HepG2 (cell line): ENCODE measurements around the gene PROK2. TPM values are rescaled to one million over a fixed set of nuclear protein-coding genes. Genes with fewer than 3 reads are reported as not detected.

Experiments
- ARNTL ChIP-seq: sonication (generic); formaldehyde crosslinking; IDR thresholded peaks from 2 replicates; pipeline ENCODE4 v1.4.0; 2020; ENCODE audit warnings: mild to moderate bottlenecking, missing genetic modification reagents
- BRCA1 ChIP-seq: sonication (generic); formaldehyde crosslinking; IDR thresholded peaks from 2 replicates; pipeline ENCODE4 v1.4.0; 2020; ENCODE audit warnings: missing genetic modification reagents
- GATA4 ChIP-seq: sonication (generic); IDR thresholded peaks from 2 replicates; pipeline ENCODE4 v1.6.1; 2016; ENCODE audit warnings: antibody characterized with exemption, low read depth, borderline replicate concordance
- MAFF ChIP-seq: IDR thresholded peaks from 2 replicates; pipeline ENCODE4 v1.6.1; 2011; ENCODE audit warnings: low read depth, low read length, improper control_type of control experiment
- MAFK ChIP-seq, 2 experiments: IDR thresholded peaks in 1 of 2; conservative IDR thresholded peaks in 1 of 2; 2 replicates each; pipeline ENCODE4 v1.6.1; 2011; ENCODE audit warnings: improper control_type of control experiment in 2 of 2, low read length in 2 of 2
- PITX1 ChIP-seq: sonication (generic); formaldehyde crosslinking; IDR thresholded peaks from 2 replicates; pipeline ENCODE4 v1.5.1; 2020; ENCODE audit warnings: mild to moderate bottlenecking, missing genetic modification reagents
- POLR2G ChIP-seq: fragments of 200-400 bp; formaldehyde crosslinking; IDR thresholded peaks from 2 replicates; pipeline ENCODE4 v1.6.1; 2018; ENCODE audit warnings: mild to moderate bottlenecking, low read depth, low read length, moderate library complexity
- RNF2 ChIP-seq: fragments of 450-650 bp; conservative IDR thresholded peaks from 2 replicates; pipeline ENCODE4 v1.6.1; 2016; ENCODE audit warnings: low read depth
- SALL2 ChIP-seq: sonication (generic); formaldehyde crosslinking; IDR thresholded peaks from 2 replicates; pipeline ENCODE4 v1.8.1; 2023; ENCODE audit warnings: mild to moderate bottlenecking, missing genetic modification reagents, inconsistent platforms
- STAG1 ChIP-seq: sonication (generic); formaldehyde crosslinking; IDR thresholded peaks from 2 replicates; pipeline ENCODE4 v1.4.0; 2020; ENCODE audit warnings: missing genetic modification reagents
- TRIM24 ChIP-seq: sonication (generic); formaldehyde crosslinking; IDR thresholded peaks from 2 replicates; pipeline ENCODE4 v1.8.0; 2022; ENCODE audit warnings: mild to moderate bottlenecking, missing genetic modification reagents
- ZBTB44 ChIP-seq: sonication (generic); formaldehyde crosslinking; IDR thresholded peaks from 2 replicates; pipeline ENCODE4 v1.4.0; 2020; ENCODE audit warnings: missing genetic modification reagents
- ZKSCAN1 ChIP-seq: fragments of 150-350 bp; IDR thresholded peaks from 2 replicates; pipeline ENCODE4 v1.6.1; 2014; ENCODE audit warnings: low read length
- ZNF572 ChIP-seq: sonication (generic); formaldehyde crosslinking; IDR thresholded peaks from 2 replicates; pipeline ENCODE4 v1.5.1; 2020; ENCODE audit warnings: mild to moderate bottlenecking, missing genetic modification reagents
- ZNF746 ChIP-seq: sonication (generic); formaldehyde crosslinking; IDR thresholded peaks from 2 replicates; pipeline ENCODE4 v1.8.0; 2022; ENCODE audit warnings: mild to moderate bottlenecking, missing genetic modification reagents
- ZNF841 ChIP-seq: sonication (generic); formaldehyde crosslinking; IDR thresholded peaks from 2 replicates; pipeline ENCODE4 v1.8.1; 2023; ENCODE audit warnings: missing genetic modification reagents, borderline replicate concordance
- polyA plus RNA-seq, 8 experiments: library from polyadenylated mRNA; depleted of rRNA in 3 of 8; stranded (reverse) in 7 of 8; unstranded in 1 of 8; fragments of >200 nt; fragmentation: Illumina TruSeq in 4 of 8; extraction: Trizol in 4 of 8; gene quantifications; 2 replicates each; pipeline versions ENCODE4 v1.2.1 to v1.2.3, GENCODE V29; 2011 to 2016; ENCODE audit warnings: low read depth in 4 of 8, missing spikeins in 1 of 8, mixed read lengths in 1 of 8; ENCODE audit not compliant: insufficient read depth in 1 of 8
- total RNA-seq, 5 experiments: library from RNA; depleted of rRNA; stranded (reverse); fragments of >200 nt; fragmentation: Illumina TruSeq; extraction: Trizol; gene quantifications; 2 replicates each; pipeline ENCODE4 v1.2.3, GENCODE V29; 2016; ENCODE audit warnings: low read depth in 1 of 5
- TF ChIP-seq, protein P1 (sequence below), 2 experiments: sonication (generic) in 1 of 2; formaldehyde crosslinking in 1 of 2; IDR thresholded peaks; 2 replicates each; pipeline versions ENCODE4 v1.4.0 to v1.6.1; 2018 to 2020; ENCODE audit warnings: missing genetic modification reagents in 2 of 2, borderline replicate concordance in 1 of 2, low read depth in 1 of 2, mild to moderate bottlenecking in 1 of 2, missing biosample characterization in 1 of 2
- TF ChIP-seq, protein P2 (sequence below): sonication (generic); formaldehyde crosslinking; IDR thresholded peaks from 2 replicates; pipeline ENCODE4 v1.8.1; 2022; ENCODE audit warnings: mild to moderate bottlenecking, missing genetic modification reagents

The PROK2 gene
- total and polyA plus RNA-seq, 2 of the 13 experiments (the other 11 are each of a cell fraction or from before 2014, with no cell fraction given) = not detected

DNA sequence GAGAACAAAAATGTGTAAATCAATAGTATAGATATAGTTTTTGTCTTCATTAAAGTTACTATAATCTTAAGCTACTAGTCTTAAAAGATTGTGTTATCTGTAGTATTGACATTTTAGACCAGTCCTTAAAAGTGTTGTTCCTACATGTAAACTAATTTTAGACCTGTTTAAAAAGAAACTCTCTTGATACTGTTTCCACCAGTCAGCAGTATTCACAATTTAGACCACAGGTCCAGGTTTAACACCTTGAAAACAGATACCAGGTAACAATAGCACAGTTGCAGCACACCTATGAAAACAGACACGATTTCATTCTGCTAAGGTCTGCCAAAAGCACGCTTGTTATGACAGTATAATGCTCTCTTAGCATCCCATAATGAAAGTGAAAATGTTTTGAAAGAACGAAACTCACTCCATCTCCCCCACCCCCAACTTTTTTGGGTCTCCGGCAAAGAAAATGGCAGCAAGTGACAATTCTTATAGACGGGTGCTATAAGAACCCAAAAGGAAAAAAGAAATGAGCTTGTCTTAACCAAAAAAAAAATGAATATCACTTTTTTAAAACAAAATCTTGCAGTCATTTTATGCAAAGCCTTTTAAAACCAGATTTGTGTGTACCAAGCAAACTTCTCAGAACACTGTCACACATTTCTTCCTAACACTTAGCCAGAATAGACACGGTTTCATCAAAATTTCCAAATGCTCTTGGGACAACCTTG is 61.3 kb downstream of the PROK2 start (continued):
- TF ChIP-seq, protein P1, sequence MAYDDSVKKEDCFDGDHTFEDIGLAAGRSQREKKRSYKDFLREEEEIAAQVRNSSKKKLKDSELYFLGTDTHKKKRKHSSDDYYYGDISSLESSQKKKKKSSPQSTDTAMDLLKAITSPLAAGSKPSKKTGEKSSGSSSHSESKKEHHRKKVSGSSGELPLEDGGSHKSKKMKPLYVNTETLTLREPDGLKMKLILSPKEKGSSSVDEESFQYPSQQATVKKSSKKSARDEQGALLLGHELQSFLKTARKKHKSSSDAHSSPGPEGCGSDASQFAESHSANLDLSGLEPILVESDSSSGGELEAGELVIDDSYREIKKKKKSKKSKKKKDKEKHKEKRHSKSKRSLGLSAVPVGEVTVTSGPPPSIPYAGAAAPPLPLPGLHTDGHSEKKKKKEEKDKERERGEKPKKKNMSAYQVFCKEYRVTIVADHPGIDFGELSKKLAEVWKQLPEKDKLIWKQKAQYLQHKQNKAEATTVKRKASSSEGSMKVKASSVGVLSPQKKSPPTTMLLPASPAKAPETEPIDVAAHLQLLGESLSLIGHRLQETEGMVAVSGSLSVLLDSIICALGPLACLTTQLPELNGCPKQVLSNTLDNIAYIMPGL (CRISPR knock-in tag; IDR thresholded peaks at IDR 0.05; ENCODE audit: borderline replicate concordance in 1 of 2, low read depth in 1 of 2) = no peak
- 0 out of 2 replicates have a peak, but pooled peaks have one; percentile 25 for TF ChIP-seq RNF2
- no peak for TF ChIP-seq ZBTB44 (CRISPR knock-in tag)
- no peak for TF ChIP-seq ZKSCAN1
- no peak for TF ChIP-seq ZNF572 (CRISPR knock-in tag)
- TF ChIP-seq, protein P2, sequence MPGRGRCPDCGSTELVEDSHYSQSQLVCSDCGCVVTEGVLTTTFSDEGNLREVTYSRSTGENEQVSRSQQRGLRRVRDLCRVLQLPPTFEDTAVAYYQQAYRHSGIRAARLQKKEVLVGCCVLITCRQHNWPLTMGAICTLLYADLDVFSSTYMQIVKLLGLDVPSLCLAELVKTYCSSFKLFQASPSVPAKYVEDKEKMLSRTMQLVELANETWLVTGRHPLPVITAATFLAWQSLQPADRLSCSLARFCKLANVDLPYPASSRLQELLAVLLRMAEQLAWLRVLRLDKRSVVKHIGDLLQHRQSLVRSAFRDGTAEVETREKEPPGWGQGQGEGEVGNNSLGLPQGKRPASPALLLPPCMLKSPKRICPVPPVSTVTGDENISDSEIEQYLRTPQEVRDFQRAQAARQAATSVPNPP (CRISPR knock-in tag) = no peak
- TF ChIP-seq POLR2G = no peak
- no peak for TF ChIP-seq SALL2
- no peak for TF ChIP-seq GATA4
- TF ChIP-seq ZNF746 = no peak
- TF ChIP-seq PITX1 (CRISPR knock-in tag) = no peak
- TF ChIP-seq MAFK (conservative IDR thresholded peaks at IDR 0.05 in 1 of 2, IDR thresholded peaks at IDR 0.05 in 1 of 2; ENCODE audit: low read length in 2 of 2) = peak; percentile 27 to 55; a peak in 1 of 4 replicates
- no peak for TF ChIP-seq TRIM24
- no peak for TF ChIP-seq ZNF841
- no peak for TF ChIP-seq BRCA1
- TF ChIP-seq STAG1 = no peak
- no peak for TF ChIP-seq ARNTL (CRISPR knock-in tag)
- 0 out of 2 replicates have a peak, but pooled peaks have one; percentile 31 for TF ChIP-seq MAFF
